MM.1S (cell line): ENCODE data around the gene CDK5.

Experiments used
- DNase-seq: peaks from one replicate; pipeline ENCODE4 v3.0.0-alpha.2; 2015
- H2AFZ ChIP-seq: fragments of 300-600 bp; sonication (generic); 2 replicates; pipeline ENCODE4 v1.6.0; 2016; ENCODE audit warnings: antibody characterized with exemption, low read length
- H3F3A ChIP-seq: fragments of 300-600 bp; sonication (generic); 2 replicates; pipeline ENCODE4 v1.6.1; 2016; ENCODE audit warnings: mild to moderate bottlenecking, antibody characterized with exemption, low read length, moderate library complexity, mixed read lengths; ENCODE audit not compliant: insufficient read depth
- H3K27ac ChIP-seq: fragments of 300-600 bp; sonication (generic); 2 replicates; pipeline ENCODE4 v1.5.1; 2016; ENCODE audit warnings: mild to moderate bottlenecking, low read length
- H3K27me3 ChIP-seq: fragments of 300-600 bp; sonication (generic); replicated peaks from 2 replicates; pipeline ENCODE4 v1.6.0; 2016; ENCODE audit warnings: low read length; ENCODE audit not compliant: insufficient read depth
- H3K36me3 ChIP-seq: fragments of 300-600 bp; sonication (generic); replicated peaks from 2 replicates; pipeline ENCODE4 v1.6.1; 2016; ENCODE audit warnings: mild to moderate bottlenecking, low read length, mixed read lengths; ENCODE audit not compliant: insufficient read depth
- H3K4me1 ChIP-seq: fragments of 300-600 bp; sonication (generic); 2 replicates; pipeline ENCODE4 v1.6.1; 2016; ENCODE audit warnings: low read length, mixed read lengths
- H3K4me2 ChIP-seq: fragments of 300-600 bp; sonication (generic); 2 replicates; pipeline ENCODE4 v1.6.0; 2016; ENCODE audit warnings: low read depth, low read length
- H3K4me3 ChIP-seq: fragments of 300-600 bp; sonication (generic); 2 replicates; pipeline ENCODE4 v1.5.1; 2016; ENCODE audit warnings: low read length, mixed read lengths
- H3K79me2 ChIP-seq: fragments of 300-600 bp; sonication (generic); 2 replicates; pipeline ENCODE4 v1.6.1; 2016; ENCODE audit warnings: mixed run types, low read length, mixed read lengths
- H3K9ac ChIP-seq: fragments of 300-600 bp; sonication (generic); 2 replicates; pipeline ENCODE4 v1.6.1; 2016; ENCODE audit warnings: low read length, mixed read lengths
- H3K9me2 ChIP-seq: fragments of 300-600 bp; sonication (generic); replicated peaks from 2 replicates; pipeline ENCODE4 v1.6.1; 2016; ENCODE audit warnings: mild to moderate bottlenecking, low read length, mixed read lengths; ENCODE audit not compliant: insufficient read depth
- H3K9me3 ChIP-seq: fragments of 300-600 bp; sonication (generic); replicated peaks from 2 replicates; pipeline ENCODE4 v1.6.1; 2016; ENCODE audit warnings: mild to moderate bottlenecking, low read length, mixed read lengths; ENCODE audit not compliant: insufficient read depth
- H4K20me1 ChIP-seq: fragments of 300-600 bp; sonication (generic); 2 replicates; pipeline ENCODE4 v1.6.1; 2016; ENCODE audit warnings: mild to moderate bottlenecking, low read length, moderate library complexity, mixed read lengths; ENCODE audit not compliant: insufficient read depth
- EZH2 ChIP-seq: fragments of 300-600 bp; sonication (generic); optimal IDR thresholded peaks from 2 replicates; pipeline ENCODE3; 2017; ENCODE audit warnings: low read depth, mild to moderate bottlenecking, antibody characterized with exemption, low read length, mixed read lengths
- EZH2phosphoT487 ChIP-seq: fragments of 300-600 bp; sonication (generic); IDR thresholded peaks from 2 replicates; pipeline ENCODE4 v1.6.1; 2018; ENCODE audit warnings: antibody characterized with exemption, low read length
- TF ChIP-seq, protein P1 (sequence below): fragments of 300-600 bp; sonication (generic); IDR thresholded peaks from 2 replicates; pipeline ENCODE4 v1.5.1; 2016; ENCODE audit warnings: antibody characterized with exemption, low read length, mixed read lengths

CDK5 gene

DNA sequence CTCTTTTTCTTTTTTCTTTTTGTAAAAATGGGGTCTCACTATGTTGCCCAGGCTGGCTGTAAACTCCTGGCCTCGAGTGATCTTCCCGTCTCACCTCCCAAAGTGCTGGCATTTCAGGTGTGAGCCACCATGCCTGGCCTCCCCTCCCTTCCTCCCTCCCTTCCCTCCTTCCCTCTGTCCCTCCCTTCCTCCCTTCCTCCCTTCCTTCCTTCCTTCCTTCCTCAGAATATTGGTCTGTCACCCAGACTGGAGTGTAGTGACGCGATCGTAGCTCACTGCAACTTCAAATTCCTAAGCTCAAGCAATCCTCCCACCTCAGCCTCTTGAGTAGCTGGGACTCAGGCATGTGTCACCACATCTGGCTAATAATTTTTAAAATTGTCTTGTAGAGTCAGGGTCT lies 37.0 kb upstream of the CDK5 start:
- Histone ChIP-seq H3K9me2 (no peaks in the 10 kb centered on the region), H3K9ac (no peak overlapping the region), H3K27me3 (no peaks in the 10 kb centered on the region), H3K9me3 (no peaks in the 10 kb centered on the region), H3K27ac (no peak overlapping the region), H3K4me3 (no peak overlapping the region), H4K20me1 (peaks cover 15% of the 10 kb centered on the region; the same call in 1 of the 2 replicates), H3K36me3 (no peaks in the 10 kb centered on the region), H3K4me1 (no peaks in the 10 kb centered on the region), H3K79me2 (peaks cover 95% of the 10 kb centered on the region), H2AFZ (no peak overlapping the region), H3F3A (no peaks in the 10 kb centered on the region), H3K4me2 (no peak overlapping the region)
- DNase-seq = no peak
- no peak for TF ChIP-seq EZH2

DNA sequence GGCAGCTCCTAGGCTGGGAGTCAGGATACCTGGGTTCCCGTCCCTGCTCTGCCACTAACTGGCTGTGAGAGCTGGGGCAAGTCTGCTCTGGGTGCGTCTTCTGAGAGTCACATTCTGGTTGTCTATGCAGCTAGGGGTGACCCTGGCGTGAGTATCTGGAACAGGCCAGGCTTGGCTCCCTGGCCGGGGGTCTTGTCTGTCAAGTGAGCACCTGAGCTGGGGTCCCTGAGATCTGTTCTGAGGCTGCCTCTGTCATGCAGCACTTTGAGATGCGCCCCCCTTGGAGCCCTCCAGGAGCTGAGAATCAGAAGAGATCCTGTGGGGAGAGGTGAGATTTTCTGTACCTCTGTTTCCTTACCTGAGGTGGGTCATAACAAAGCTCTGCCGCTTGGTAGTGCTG lies 36.1 kb upstream of the CDK5 start:
- Histone ChIP-seq H3K9ac (no peak overlapping the region), H3K79me2 (peaks cover 97% of the 10 kb centered on the region), H3K9me3 (no peaks in the 10 kb centered on the region), H3K4me3 (no peak overlapping the region), H3K4me1 (no peaks in the 10 kb centered on the region), H2AFZ (no peak overlapping the region), H3K27ac (no peak overlapping the region), H3K36me3 (no peaks in the 10 kb centered on the region), H3K27me3 (no peaks in the 10 kb centered on the region), H3F3A (no peaks in the 10 kb centered on the region), H3K9me2 (no peaks in the 10 kb centered on the region), H4K20me1 (peaks cover 16% of the 10 kb centered on the region; the same call in 1 of the 2 replicates), H3K4me2 (no peak overlapping the region)
- no peak for DNase-seq
- TF ChIP-seq, protein P1, sequence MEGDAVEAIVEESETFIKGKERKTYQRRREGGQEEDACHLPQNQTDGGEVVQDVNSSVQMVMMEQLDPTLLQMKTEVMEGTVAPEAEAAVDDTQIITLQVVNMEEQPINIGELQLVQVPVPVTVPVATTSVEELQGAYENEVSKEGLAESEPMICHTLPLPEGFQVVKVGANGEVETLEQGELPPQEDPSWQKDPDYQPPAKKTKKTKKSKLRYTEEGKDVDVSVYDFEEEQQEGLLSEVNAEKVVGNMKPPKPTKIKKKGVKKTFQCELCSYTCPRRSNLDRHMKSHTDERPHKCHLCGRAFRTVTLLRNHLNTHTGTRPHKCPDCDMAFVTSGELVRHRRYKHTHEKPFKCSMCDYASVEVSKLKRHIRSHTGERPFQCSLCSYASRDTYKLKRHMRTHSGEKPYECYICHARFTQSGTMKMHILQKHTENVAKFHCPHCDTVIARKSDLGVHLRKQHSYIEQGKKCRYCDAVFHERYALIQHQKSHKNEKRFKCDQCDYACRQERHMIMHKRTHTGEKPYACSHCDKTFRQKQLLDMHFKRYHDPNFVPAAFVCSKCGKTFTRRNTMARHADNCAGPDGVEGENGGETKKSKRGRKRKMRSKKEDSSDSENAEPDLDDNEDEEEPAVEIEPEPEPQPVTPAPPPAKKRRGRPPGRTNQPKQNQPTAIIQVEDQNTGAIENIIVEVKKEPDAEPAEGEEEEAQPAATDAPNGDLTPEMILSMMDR = no peak
- TF ChIP-seq EZH2phosphoT487 = no peak
- TF ChIP-seq EZH2 = no peak

- Histone ChIP-seq H2AFZ (no peak overlapping the region), H3K9ac (no peak overlapping the region), H3K9me2 (no peaks in the 10 kb centered on the region), H3K27ac (no peak overlapping the region), H3K27me3 (no peaks in the 10 kb centered on the region), H4K20me1 (peaks cover 16% of the 10 kb centered on the region; the same call in 1 of the 2 replicates), H3F3A (peaks cover 10% of the 10 kb centered on the region), H3K79me2 (peaks cover 98% of the 10 kb centered on the region), H3K4me1 (0 out of 2 replicates have a peak, but pooled peaks cover 3% of the 10 kb centered on the region), H3K36me3 (no peaks in the 10 kb centered on the region), H3K4me3 (no peak overlapping the region), H3K4me2 (no peak overlapping the region), H3K9me3 (no peaks in the 10 kb centered on the region)
- TF ChIP-seq EZH2phosphoT487 (no peak), EZH2 (no peak)
- DNase-seq = no peak
Observed at GRCh38 chr7:151091988-151092387, 34.3 kb upstream of the CDK5 start.

DNA sequence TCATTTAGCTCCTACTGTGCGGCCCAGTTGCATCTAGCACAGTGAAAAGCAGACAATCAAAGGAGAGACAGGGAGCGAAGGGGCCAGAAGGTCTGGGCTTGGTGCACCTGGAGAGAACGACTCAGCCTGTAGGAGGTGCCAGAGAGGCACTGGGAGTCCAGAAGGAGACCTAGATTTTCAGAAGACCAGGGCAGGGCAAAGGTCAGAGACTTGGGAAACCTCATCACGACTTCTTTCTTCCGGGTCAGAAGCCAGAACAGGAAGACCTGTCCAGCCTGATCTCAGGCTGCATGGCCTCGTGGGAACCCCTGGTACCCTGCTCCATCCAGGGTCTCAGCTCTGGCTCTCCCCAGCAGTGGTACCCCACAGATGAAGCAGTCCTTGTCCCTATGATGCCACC lies 33.7 kb upstream of the CDK5 start:
- DNase-seq = peak; percentile 47
- no peak overlapping the region for H3K4me2 ChIP-seq
- no peak overlapping the region for H3K9ac ChIP-seq
- H3K27me3 ChIP-seq = no peaks in the 10 kb centered on the region
- peaks cover 95% of the 10 kb centered on the region for H3K79me2 ChIP-seq
- no peaks in the 10 kb centered on the region for H3K9me3 ChIP-seq
- no peaks in the 10 kb centered on the region for H3K9me2 ChIP-seq
- H2AFZ ChIP-seq = no peak overlapping the region
- peaks cover 10% of the 10 kb centered on the region for H3F3A ChIP-seq
- H3K4me3 ChIP-seq = no peak overlapping the region
- peaks cover 16% of the 10 kb centered on the region; the same call in 1 of the 2 replicates for H4K20me1 ChIP-seq
- H3K36me3 ChIP-seq = no peaks in the 10 kb centered on the region
- 0 out of 2 replicates have a peak, but pooled peaks cover 3% of the 10 kb centered on the region for H3K4me1 ChIP-seq
- TF ChIP-seq, protein P1 = peak; percentile 68
- no peak for TF ChIP-seq EZH2phosphoT487
- no peak overlapping the region for H3K27ac ChIP-seq
